CMK (cell line): ENCODE measurements around the gene DISP2.

Experiments
- DNase-seq: peaks from one replicate; pipeline ENCODE4 v3.0.0-alpha.2; 2010; ENCODE audit warnings: low read depth

The DISP2 gene

GRCh38 chr15:40344217-40344616 lies 13.8 kb upstream of the DISP2 start:
- DNase-seq, result no peak

- no peak for DNase-seq
These were observed 13.3 kb upstream of the DISP2 start for GRCh38 chr15:40344631-40345120.

GRCh38 chr15:40345225-40345866 lies 12.7 kb upstream of the DISP2 start:
- DNase-seq, result no peak

DNA sequence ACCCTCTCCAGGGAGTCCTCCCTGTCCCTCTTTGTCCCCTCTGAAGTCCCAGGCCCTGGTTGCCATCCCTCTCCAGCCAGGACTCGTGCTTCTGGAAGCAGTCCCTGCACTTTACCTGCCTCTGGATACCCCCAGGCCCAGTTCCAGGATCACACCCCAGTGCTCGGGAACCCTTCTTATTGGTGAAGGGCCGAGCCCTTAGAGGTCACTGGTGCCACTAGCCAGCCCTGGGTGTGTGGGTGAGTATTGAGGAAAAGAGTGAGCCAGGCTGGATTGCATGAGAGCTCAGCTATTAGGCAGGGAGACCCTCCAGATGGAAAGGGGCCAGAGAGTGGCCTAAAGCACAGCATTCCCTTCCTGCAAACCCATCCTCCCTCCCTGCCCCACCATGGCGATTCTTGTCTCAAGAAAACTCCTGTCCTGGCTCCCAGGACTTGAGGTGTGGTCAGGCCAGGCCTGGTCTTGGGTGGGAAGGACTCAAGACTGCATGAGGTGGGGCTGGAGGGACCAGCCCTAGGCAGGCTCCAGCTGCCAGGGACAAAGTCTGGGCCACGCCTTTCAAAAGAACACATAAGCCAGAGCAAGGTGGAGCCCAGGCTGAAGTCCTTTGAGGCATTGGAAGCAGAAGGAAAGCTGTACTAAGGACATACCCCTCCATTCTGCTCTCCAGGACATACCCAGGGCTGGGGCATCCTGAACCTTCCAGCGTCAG lies 12.0 kb upstream of the DISP2 start:
- DNase-seq, result no peak

- no peak for DNase-seq
These were observed 11.2 kb upstream of the DISP2 start for GRCh38 chr15:40346579-40347558.

DNA sequence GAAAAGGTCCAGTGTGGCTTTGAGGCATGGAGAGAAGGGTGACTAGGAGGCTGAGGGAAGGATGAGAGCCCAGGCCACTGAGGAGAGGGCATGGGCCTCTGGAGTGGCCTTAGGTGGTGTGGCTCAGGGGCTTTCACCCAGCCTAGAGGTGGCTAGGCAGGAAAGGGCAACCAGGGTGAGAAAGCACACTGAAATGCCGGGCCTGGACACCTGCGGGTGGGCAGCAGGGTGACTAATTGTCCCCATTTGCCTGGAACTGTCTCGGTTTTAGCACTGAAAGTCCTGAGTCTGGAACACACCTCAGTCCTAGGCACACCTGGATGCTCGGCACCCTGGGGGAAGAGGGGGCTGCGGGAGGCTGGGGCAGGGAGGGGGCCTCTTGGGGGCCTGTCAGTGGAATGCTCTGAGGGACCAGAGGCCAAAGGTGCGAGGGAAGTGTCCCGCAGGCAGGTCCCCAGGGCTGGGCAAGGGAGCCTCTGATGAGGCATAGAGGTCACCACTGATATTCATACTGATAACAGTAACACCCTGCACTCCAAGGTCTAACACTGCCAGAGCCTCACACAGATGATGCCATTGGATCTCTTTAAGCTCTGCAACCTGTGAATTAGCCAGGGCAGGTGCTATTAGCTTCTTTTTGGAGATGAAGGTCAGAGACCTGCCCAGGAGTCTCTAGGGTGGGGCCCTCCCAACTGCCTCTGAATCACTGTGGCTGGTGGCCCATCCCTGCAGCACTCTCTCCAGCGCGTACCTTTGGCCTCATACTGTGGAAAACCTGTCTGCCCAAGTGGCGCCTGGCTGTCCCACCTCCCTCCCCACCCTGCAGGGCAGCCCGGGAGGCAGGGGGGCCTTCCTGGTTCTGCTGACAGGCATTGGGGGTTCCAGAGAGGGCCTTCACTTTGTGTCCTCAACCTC lies 10.2 kb upstream of the DISP2 start:
- no peak for DNase-seq

GRCh38 chr15:40348474-40348870 lies 9.5 kb upstream of the DISP2 start:
- DNase-seq, result no peak

- DNase-seq, result no peak
These were observed 8.9 kb upstream of the DISP2 start for GRCh38 chr15:40349163-40349562.

DNA sequence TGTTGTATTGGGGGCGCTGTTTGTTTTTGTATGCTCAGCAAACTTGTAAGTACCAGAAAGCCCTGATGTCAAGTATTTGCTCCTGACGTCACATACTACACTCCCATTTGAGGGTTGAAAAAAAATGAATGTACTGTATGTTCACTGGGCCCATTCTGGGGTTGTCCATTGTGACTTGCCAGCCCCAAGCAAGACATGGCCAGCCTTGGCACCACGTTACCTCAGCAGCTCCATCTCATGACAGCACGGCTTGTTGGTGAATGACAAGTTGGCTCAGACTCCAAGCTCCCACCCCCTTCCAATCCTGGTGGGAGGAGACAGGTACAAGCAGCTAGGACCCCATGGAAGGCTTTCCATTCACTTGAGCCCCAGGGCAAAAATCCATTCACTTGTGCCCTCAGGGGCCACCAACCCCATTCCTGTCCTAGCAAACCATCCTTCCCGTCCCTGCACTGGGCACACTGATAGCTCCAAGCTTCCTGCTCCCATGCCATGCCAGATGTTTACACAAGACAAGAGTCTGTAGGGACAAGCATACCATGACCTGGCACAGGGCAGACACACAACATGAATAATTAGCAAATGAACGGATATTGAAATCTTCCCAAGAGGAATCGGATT lies 5.6 kb upstream of the DISP2 start:
- DNase-seq, result no peak

DNA sequence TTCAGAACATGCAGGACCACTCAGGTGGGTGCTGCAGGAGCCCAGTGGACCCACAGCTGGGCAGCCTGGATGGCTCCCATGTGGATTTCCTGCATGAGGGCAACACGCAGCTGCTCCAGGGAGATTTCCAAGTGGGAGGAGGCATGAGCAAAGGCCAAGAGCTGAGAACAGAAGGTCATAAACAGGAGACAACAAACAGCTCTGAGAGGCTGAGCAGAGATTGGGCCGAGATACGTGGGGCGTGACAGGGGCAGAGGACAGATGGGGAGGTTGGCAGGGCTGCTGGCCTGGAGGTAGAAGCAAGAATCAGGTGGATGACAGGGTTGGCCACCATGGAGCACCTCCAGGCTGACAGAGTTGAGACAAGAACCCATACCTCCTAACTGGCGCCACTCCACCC lies 4.3 kb upstream of the DISP2 start:
- no peak for DNase-seq

DNA sequence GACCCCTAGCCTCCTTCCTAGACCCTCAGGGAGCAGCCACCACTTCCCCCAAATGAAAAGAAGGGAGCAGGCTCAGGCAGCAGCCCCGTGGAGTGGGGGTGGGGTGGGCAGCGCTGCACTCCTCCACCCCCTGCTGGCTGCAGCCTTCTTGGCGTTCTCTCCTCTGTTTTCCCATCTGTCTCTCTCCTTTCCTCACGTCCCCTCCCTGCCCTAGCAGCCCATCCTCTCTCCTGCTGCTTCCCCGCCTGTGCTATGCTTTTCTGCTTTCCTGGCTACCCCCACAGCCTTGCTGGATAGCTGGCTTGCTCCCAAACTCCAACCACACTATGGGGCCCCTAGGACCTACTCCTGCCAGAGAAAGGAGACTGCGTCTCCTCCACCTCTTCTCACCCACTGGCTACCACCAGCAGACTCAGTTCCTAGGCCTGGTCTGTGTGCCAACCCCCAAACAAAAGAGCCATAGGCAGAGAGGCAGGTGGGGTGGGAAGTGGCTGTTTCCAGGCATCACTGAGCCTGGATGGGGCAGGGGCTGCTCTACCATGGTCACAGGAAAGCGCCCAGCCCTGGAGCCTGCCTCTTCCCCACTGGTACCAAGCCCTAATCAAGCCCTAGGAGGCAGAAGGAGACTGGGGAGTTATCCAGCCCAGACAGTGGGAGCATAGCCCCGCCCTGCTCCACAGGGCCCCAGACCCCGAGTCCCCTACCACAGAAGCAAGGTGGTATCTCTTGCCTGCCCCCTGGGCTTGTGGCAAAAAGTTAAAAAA lies 3.4 kb upstream of the DISP2 start:
- no peak for DNase-seq

DNA sequence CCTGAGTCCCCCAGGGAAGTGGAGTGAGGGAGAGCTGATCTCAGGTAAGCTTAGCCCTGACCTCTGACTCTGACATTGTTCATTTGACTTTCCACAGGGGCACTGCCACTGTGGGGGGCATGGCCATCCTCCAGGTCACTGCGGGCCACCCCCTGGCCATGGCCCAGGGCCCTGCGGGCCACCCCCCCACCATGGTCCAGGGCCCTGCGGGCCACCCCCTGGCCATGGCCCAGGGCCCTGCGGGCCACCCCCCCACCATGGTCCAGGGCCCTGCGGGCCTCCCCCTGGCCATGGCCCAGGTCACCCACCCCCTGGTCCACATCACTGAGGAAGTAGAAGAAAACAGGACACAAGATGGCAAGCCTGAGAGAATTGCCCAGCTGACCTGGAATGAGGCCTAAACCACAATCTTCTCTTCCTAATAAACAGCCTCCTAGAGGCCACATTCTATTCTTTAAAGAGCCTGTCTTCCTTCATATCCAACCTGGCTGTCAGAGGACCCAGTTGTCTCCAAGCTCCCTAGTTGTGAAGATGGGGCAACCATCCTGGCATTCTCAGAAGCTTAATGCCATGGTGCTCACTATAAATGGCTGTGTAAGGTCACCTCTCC lies 1.9 kb upstream of the DISP2 start:
- no peak for DNase-seq

DNA sequence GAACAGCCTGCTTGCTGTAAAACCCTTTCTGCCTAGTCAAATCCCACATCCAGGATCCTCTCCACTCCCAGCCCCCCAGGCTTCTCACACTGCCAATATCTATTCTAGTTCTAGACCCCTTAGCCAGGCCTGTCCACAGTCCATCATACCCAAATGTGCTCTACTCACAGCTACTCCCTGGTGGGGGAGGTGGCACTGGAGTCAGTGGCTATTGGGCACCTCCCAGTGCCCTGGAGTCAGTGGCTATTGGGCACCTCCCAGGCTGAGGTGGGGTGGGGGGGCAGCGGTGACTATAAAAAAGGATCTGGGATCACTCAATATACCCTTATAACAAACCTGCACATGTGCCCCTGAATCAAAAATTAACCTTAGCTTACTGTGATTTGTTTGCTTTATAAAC lies 773 bp upstream of the DISP2 start:
- DNase-seq, result no peak

GRCh38 chr15:40358471-40359353 lies 693 bp downstream of the DISP2 start:
- DNase-seq, result no peak

GRCh38 chr15:40360015-40360414 lies 2.0 kb downstream of the DISP2 start:
- no peak for DNase-seq

GRCh38 chr15:40361640-40362039 lies 3.6 kb downstream of the DISP2 start:
- DNase-seq, result no peak

DNA sequence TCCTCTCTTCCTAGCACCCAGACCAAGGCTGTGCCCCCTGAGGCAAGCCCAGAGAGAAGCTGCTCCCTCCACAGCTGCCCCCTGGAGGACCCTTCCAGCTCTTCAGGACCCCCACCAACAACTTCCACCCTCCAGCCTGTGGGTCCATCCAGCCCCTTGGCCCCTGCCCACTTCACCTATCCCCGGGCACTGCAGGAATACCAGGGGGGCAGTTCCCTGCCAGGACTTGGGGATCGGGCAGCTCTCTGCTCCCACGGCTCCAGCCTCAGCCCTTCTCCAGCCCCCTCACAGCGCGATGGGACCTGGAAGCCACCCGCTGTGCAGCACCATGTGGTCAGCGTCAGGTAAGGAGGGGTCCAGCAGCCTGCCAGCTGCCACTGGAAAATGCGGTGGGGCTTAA lies 5.6 kb downstream of the DISP2 start:
- no peak for DNase-seq

DNA sequence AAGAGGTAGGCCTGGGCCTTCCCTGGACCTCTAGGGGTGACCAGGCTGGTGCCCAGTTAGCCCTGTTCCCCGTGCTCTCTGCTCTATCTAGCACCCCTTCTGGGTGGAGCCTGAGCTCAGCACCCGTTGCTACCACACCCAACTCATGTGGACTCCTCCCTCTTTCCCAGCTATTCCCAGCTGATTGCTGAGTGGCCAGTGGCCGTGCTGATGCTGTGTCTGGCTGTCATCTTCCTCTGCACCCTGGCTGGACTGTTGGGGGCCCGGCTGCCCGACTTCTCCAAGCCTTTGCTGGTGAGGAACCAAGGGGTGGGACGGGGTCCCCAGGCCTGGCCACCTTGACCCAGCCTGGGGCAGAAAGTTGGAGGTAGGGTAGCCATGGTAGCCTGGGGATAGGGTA lies 6.2 kb downstream of the DISP2 start:
- DNase-seq, result no peak

DNA sequence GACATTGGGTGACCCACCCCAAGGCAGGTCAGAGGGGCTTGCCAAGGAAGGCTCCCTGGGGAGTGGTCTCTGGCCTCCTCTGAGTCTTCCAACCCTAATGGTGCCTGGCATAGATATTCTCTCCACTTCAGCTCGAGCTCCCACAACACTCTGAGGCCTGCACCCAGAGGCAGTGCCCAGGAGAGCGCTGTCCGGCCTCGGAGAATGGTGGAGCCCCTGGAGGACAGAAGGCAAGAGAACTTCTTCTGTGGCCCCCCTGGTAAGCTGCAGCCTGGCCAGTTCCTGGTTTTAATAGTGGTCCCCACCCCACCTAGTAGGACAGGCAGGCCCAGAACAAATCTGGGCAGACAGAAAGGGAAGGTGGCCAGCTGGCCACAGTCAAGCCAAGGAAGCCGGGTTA lies 7.0 kb downstream of the DISP2 start:
- DNase-seq, result no peak
